ENCODE results near the gene FAM217A.
"Not testable (repeated sequence)": the region's sequence is repeated elsewhere in the genome, so short reads cannot be mapped to it uniquely, and the experiment has no call there.

The FAM217A gene

DNA sequence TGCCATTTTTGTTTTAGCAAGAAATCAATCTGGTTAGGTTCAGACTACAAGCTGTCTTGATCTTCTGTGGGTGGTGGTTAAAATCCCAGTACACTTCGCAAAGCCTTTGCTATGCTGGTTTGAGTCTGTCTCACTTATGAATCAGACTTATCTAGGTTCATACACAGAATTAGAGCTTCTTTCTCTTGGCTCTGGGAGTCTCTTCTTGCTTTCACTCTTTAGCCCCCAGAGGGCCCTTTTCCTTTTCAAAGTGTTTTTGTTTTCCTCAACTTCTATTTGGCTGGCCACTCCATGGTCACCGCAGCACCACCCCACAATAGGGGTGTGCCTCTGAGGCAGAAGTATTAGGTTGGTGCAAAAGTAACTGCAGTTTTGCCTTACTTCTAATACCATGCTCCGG, 35.2 kb upstream of the FAM217A start:
- TF ChIP-seq, protein P1, sequence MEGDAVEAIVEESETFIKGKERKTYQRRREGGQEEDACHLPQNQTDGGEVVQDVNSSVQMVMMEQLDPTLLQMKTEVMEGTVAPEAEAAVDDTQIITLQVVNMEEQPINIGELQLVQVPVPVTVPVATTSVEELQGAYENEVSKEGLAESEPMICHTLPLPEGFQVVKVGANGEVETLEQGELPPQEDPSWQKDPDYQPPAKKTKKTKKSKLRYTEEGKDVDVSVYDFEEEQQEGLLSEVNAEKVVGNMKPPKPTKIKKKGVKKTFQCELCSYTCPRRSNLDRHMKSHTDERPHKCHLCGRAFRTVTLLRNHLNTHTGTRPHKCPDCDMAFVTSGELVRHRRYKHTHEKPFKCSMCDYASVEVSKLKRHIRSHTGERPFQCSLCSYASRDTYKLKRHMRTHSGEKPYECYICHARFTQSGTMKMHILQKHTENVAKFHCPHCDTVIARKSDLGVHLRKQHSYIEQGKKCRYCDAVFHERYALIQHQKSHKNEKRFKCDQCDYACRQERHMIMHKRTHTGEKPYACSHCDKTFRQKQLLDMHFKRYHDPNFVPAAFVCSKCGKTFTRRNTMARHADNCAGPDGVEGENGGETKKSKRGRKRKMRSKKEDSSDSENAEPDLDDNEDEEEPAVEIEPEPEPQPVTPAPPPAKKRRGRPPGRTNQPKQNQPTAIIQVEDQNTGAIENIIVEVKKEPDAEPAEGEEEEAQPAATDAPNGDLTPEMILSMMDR (IDR thresholded peaks at IDR 0.05; ENCODE audit: low read length) = no peak
- no peak for TF ChIP-seq EZH2 (IDR thresholded peaks at IDR 0.05; ENCODE audit: borderline replicate concordance, low read length)
- H4K20me1 ChIP-seq (ENCODE audit: insufficient read depth, low read length) = no peaks in the 10 kb centered on the region
- H3K9ac ChIP-seq (ENCODE audit: low read length) = no peak overlapping the region
- H3K79me2 ChIP-seq (ENCODE audit: insufficient read depth, low read length) = no peaks in the 10 kb centered on the region
- H3K4me2 ChIP-seq (ENCODE audit: low read length) = no peak overlapping the region
- no peaks in the 10 kb centered on the region for H3K27me3 ChIP-seq (ENCODE audit: insufficient read depth, low read length)
- no peaks in the 10 kb centered on the region for H3K9me2 ChIP-seq (ENCODE audit: low read depth, low read length)
- H3K4me3 ChIP-seq (ENCODE audit: low read depth, low read length, poor library complexity, severe bottlenecking) = no peak overlapping the region
- no peak overlapping the region for H3K27ac ChIP-seq (ENCODE audit: low read depth, low read length, poor library complexity, severe bottlenecking)
- H3K4me1 ChIP-seq (ENCODE audit: insufficient read depth, low read length, severe bottlenecking) = no peaks in the 10 kb centered on the region
- no peaks in the 10 kb centered on the region for H3K9me3 ChIP-seq (ENCODE audit: low read length)
- no peaks in the 10 kb centered on the region for H3F3A ChIP-seq (ENCODE audit: insufficient read depth, low read length)
- peaks cover 16% of the 10 kb centered on the region; the same call in 1 of the 2 replicates for H3K36me3 ChIP-seq (ENCODE audit: insufficient read depth, low read length)
- H2AFZ ChIP-seq (ENCODE audit: low read length) = no peak overlapping the region

DNA sequence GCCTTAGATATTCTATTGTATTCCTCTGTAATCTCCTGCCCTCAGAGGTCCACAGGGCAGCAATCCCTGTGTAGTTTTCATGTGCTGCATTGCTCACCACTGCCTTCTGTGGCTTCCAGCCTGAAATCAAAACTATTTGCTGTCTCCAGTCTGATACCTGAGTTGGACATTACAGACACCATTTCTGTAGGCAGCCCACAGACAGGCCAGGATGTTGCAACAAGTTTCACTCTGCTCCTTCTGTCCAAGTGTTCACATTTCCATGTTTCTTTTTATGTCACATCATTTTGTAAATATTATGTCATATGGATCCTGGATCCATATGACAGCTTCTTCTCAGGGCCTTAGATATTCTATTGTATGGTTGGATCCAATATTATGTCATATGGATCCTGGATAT, 34.7 kb upstream of the FAM217A start:
- no peak overlapping the region for H3K4me3 ChIP-seq (ENCODE audit: low read depth, low read length, poor library complexity, severe bottlenecking)
- no peaks in the 10 kb centered on the region for H3K9me3 ChIP-seq (ENCODE audit: low read length)
- H3K27ac ChIP-seq (ENCODE audit: low read depth, low read length, poor library complexity, severe bottlenecking) = no peak overlapping the region
- peaks cover 16% of the 10 kb centered on the region; the same call in 1 of the 2 replicates for H3K36me3 ChIP-seq (ENCODE audit: insufficient read depth, low read length)
- no peaks in the 10 kb centered on the region for H4K20me1 ChIP-seq (ENCODE audit: insufficient read depth, low read length)
- H2AFZ ChIP-seq (ENCODE audit: low read length) = no peak overlapping the region
- no peaks in the 10 kb centered on the region for H3K9me2 ChIP-seq (ENCODE audit: low read depth, low read length)
- H3K27me3 ChIP-seq (ENCODE audit: insufficient read depth, low read length) = no peaks in the 10 kb centered on the region
- H3K4me2 ChIP-seq (ENCODE audit: low read length) = no peak overlapping the region
- no peaks in the 10 kb centered on the region for H3K79me2 ChIP-seq (ENCODE audit: insufficient read depth, low read length)
- no peak for TF ChIP-seq EZH2 (IDR thresholded peaks at IDR 0.05; ENCODE audit: borderline replicate concordance, low read length)
- no peaks in the 10 kb centered on the region for H3F3A ChIP-seq (ENCODE audit: insufficient read depth, low read length)
- H3K9ac ChIP-seq (ENCODE audit: low read length) = no peak overlapping the region
- no peaks in the 10 kb centered on the region for H3K4me1 ChIP-seq (ENCODE audit: insufficient read depth, low read length, severe bottlenecking)

DNA sequence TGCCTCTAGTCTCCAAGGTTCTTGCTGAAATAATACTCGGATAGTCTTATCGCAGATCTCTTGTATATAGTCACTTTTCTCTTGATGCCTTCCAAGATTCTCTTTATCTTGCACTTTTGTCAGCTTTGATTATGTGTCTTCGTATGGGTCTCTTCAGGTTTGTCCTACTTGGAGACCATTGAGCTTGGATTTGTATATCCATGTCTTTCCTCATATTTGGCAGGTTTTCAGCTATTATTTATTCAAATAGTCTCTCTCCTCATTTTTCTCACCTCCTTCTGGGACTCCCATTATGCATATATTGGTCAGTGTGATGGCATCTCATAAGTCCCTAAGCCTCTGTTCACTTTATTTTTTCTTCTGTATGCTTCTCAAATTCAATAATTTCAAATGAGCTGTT, 33.4 kb upstream of the FAM217A start:
- no peak overlapping the region for H3K27ac ChIP-seq (ENCODE audit: low read depth, low read length, poor library complexity, severe bottlenecking)
- H3K79me2 ChIP-seq (ENCODE audit: insufficient read depth, low read length) = no peaks in the 10 kb centered on the region
- H3K36me3 ChIP-seq (ENCODE audit: insufficient read depth, low read length) = peaks cover 16% of the 10 kb centered on the region; the same call in 1 of the 2 replicates

DNA sequence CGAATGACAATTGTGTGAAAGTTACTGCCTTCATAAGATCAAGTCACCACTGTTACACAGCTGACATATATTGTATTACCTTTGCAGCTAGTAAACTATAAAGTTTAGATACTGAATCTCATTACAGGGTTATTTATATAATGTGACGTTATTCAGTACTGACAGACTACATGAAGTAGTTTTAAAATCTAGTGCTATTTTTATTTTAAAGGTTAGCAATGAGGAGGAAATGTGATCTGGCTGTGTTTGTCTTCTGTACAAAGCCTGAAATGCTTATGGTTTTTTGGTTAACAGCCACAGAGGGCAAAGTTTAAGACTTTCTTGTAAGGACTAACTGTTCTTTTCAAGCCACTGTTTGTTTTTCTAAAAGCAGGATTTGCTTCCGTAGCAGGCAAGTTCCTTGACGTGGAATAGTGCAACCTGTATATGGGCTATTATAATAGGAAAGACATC, 30.5 kb upstream of the FAM217A start:
- H3K9me3 ChIP-seq (ENCODE audit: low read length); H3K9ac ChIP-seq (ENCODE audit: low read length); H3K27me3 ChIP-seq (ENCODE audit: insufficient read depth, low read length); H3K36me3 ChIP-seq (ENCODE audit: insufficient read depth, low read length); H3K9me2 ChIP-seq (ENCODE audit: low read depth, low read length); H3K79me2 ChIP-seq (ENCODE audit: insufficient read depth, low read length); H2AFZ ChIP-seq (ENCODE audit: low read length); H3K27ac ChIP-seq (ENCODE audit: low read depth, low read length, poor library complexity, severe bottlenecking); H3K4me2 ChIP-seq (ENCODE audit: low read length); H3K4me1 ChIP-seq (ENCODE audit: insufficient read depth, low read length, severe bottlenecking); H3F3A ChIP-seq (ENCODE audit: insufficient read depth, low read length); H3K4me3 ChIP-seq (ENCODE audit: low read depth, low read length, poor library complexity, severe bottlenecking); H4K20me1 ChIP-seq (ENCODE audit: insufficient read depth, low read length): not testable (repeated sequence)

More for the DNA sequence above, 33.4 kb upstream of the FAM217A start:
- H3F3A ChIP-seq (ENCODE audit: insufficient read depth, low read length) = no peaks in the 10 kb centered on the region
- H3K9me2 ChIP-seq (ENCODE audit: low read depth, low read length) = no peaks in the 10 kb centered on the region
- no peaks in the 10 kb centered on the region for H3K9me3 ChIP-seq (ENCODE audit: low read length)
- H3K9ac ChIP-seq (ENCODE audit: low read length) = no peak overlapping the region
- no peak overlapping the region for H3K4me2 ChIP-seq (ENCODE audit: low read length)
- H3K4me1 ChIP-seq (ENCODE audit: insufficient read depth, low read length, severe bottlenecking) = no peaks in the 10 kb centered on the region
- H3K27me3 ChIP-seq (ENCODE audit: insufficient read depth, low read length) = no peaks in the 10 kb centered on the region
- no peak overlapping the region for H3K4me3 ChIP-seq (ENCODE audit: low read depth, low read length, poor library complexity, severe bottlenecking)
- H4K20me1 ChIP-seq (ENCODE audit: insufficient read depth, low read length) = no peaks in the 10 kb centered on the region
- no peak overlapping the region for H2AFZ ChIP-seq (ENCODE audit: low read length)
- no peak for TF ChIP-seq EZH2 (IDR thresholded peaks at IDR 0.05; ENCODE audit: borderline replicate concordance, low read length)
- TF ChIP-seq, protein P1 (IDR thresholded peaks at IDR 0.05; ENCODE audit: low read length) = no peak

Data from OCI-LY1 (cell line).